MM.1S (cell line): Measurements from ENCODE around the gene RCBTB1.
A peak's percentile ranks its signal among the peaks of the same experiment; 100 is the strongest.

Experiments
- DNase-seq: peaks from one replicate; pipeline ENCODE4 v3.0.0-alpha.2; 2015
- H2AFZ ChIP-seq: fragments of 300-600 bp; sonication (generic); 2 replicates; pipeline ENCODE4 v1.6.0; 2016; ENCODE audit warnings: antibody characterized with exemption, low read length
- H3F3A ChIP-seq: fragments of 300-600 bp; sonication (generic); 2 replicates; pipeline ENCODE4 v1.6.1; 2016; ENCODE audit warnings: mild to moderate bottlenecking, antibody characterized with exemption, low read length, moderate library complexity, mixed read lengths; ENCODE audit not compliant: insufficient read depth
- H3K27ac ChIP-seq: fragments of 300-600 bp; sonication (generic); 2 replicates; pipeline ENCODE4 v1.5.1; 2016; ENCODE audit warnings: mild to moderate bottlenecking, low read length
- H3K27me3 ChIP-seq: fragments of 300-600 bp; sonication (generic); replicated peaks from 2 replicates; pipeline ENCODE4 v1.6.0; 2016; ENCODE audit warnings: low read length; ENCODE audit not compliant: insufficient read depth
- H3K36me3 ChIP-seq: fragments of 300-600 bp; sonication (generic); replicated peaks from 2 replicates; pipeline ENCODE4 v1.6.1; 2016; ENCODE audit warnings: mild to moderate bottlenecking, low read length, mixed read lengths; ENCODE audit not compliant: insufficient read depth
- H3K4me1 ChIP-seq: fragments of 300-600 bp; sonication (generic); 2 replicates; pipeline ENCODE4 v1.6.1; 2016; ENCODE audit warnings: low read length, mixed read lengths
- H3K4me2 ChIP-seq: fragments of 300-600 bp; sonication (generic); 2 replicates; pipeline ENCODE4 v1.6.0; 2016; ENCODE audit warnings: low read depth, low read length
- H3K4me3 ChIP-seq: fragments of 300-600 bp; sonication (generic); 2 replicates; pipeline ENCODE4 v1.5.1; 2016; ENCODE audit warnings: low read length, mixed read lengths
- H3K79me2 ChIP-seq: fragments of 300-600 bp; sonication (generic); 2 replicates; pipeline ENCODE4 v1.6.1; 2016; ENCODE audit warnings: mixed run types, low read length, mixed read lengths
- H3K9ac ChIP-seq: fragments of 300-600 bp; sonication (generic); 2 replicates; pipeline ENCODE4 v1.6.1; 2016; ENCODE audit warnings: low read length, mixed read lengths
- H3K9me2 ChIP-seq: fragments of 300-600 bp; sonication (generic); replicated peaks from 2 replicates; pipeline ENCODE4 v1.6.1; 2016; ENCODE audit warnings: mild to moderate bottlenecking, low read length, mixed read lengths; ENCODE audit not compliant: insufficient read depth
- H3K9me3 ChIP-seq: fragments of 300-600 bp; sonication (generic); replicated peaks from 2 replicates; pipeline ENCODE4 v1.6.1; 2016; ENCODE audit warnings: mild to moderate bottlenecking, low read length, mixed read lengths; ENCODE audit not compliant: insufficient read depth
- H4K20me1 ChIP-seq: fragments of 300-600 bp; sonication (generic); 2 replicates; pipeline ENCODE4 v1.6.1; 2016; ENCODE audit warnings: mild to moderate bottlenecking, low read length, moderate library complexity, mixed read lengths; ENCODE audit not compliant: insufficient read depth
- EZH2 ChIP-seq: fragments of 300-600 bp; sonication (generic); optimal IDR thresholded peaks from 2 replicates; pipeline ENCODE3; 2017; ENCODE audit warnings: low read depth, mild to moderate bottlenecking, antibody characterized with exemption, low read length, mixed read lengths
- EZH2phosphoT487 ChIP-seq: fragments of 300-600 bp; sonication (generic); IDR thresholded peaks from 2 replicates; pipeline ENCODE4 v1.6.1; 2018; ENCODE audit warnings: antibody characterized with exemption, low read length
- TF ChIP-seq, protein P1 (sequence below): fragments of 300-600 bp; sonication (generic); IDR thresholded peaks from 2 replicates; pipeline ENCODE4 v1.5.1; 2016; ENCODE audit warnings: antibody characterized with exemption, low read length, mixed read lengths

RCBTB1 gene

GRCh38 chr13:49503951-49504350, 81.4 kb downstream of the RCBTB1 start:
- H3K4me1 ChIP-seq = no peaks in the 10 kb centered on the region
- no peak overlapping the region for H3K27ac ChIP-seq
- H3K9me3 ChIP-seq = no peaks in the 10 kb centered on the region
- no peak overlapping the region for H3K4me2 ChIP-seq
- H3K79me2 ChIP-seq = no peaks in the 10 kb centered on the region
- no peaks in the 10 kb centered on the region for H3F3A ChIP-seq
- TF ChIP-seq, protein P1, sequence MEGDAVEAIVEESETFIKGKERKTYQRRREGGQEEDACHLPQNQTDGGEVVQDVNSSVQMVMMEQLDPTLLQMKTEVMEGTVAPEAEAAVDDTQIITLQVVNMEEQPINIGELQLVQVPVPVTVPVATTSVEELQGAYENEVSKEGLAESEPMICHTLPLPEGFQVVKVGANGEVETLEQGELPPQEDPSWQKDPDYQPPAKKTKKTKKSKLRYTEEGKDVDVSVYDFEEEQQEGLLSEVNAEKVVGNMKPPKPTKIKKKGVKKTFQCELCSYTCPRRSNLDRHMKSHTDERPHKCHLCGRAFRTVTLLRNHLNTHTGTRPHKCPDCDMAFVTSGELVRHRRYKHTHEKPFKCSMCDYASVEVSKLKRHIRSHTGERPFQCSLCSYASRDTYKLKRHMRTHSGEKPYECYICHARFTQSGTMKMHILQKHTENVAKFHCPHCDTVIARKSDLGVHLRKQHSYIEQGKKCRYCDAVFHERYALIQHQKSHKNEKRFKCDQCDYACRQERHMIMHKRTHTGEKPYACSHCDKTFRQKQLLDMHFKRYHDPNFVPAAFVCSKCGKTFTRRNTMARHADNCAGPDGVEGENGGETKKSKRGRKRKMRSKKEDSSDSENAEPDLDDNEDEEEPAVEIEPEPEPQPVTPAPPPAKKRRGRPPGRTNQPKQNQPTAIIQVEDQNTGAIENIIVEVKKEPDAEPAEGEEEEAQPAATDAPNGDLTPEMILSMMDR = no peak
- TF ChIP-seq EZH2phosphoT487 (no peak), EZH2 (no peak)
- H3K27me3 ChIP-seq = no peaks in the 10 kb centered on the region
- DNase-seq = no peak
- no peaks in the 10 kb centered on the region for H3K9me2 ChIP-seq
- H3K36me3 ChIP-seq = no peaks in the 10 kb centered on the region
- H2AFZ ChIP-seq = no peak overlapping the region
- no peaks in the 10 kb centered on the region for H4K20me1 ChIP-seq
- H3K9ac ChIP-seq = no peak overlapping the region
- H3K4me3 ChIP-seq = no peak overlapping the region

GRCh38 chr13:49502954-49503353, 82.4 kb downstream of the RCBTB1 start:
- Histone ChIP-seq H4K20me1 (no peaks in the 10 kb centered on the region), H3K4me1 (no peaks in the 10 kb centered on the region), H3K9ac (no peak overlapping the region), H3F3A (no peaks in the 10 kb centered on the region), H3K27ac (no peak overlapping the region), H3K79me2 (no peaks in the 10 kb centered on the region), H3K9me3 (no peaks in the 10 kb centered on the region), H3K4me3 (no peak overlapping the region), H2AFZ (no peak overlapping the region), H3K27me3 (no peaks in the 10 kb centered on the region), H3K36me3 (no peaks in the 10 kb centered on the region), H3K9me2 (no peaks in the 10 kb centered on the region), H3K4me2 (no peak overlapping the region)
- TF ChIP-seq, protein P1 = no peak
- TF ChIP-seq EZH2phosphoT487 (no peak), EZH2 (no peak)
- no peak for DNase-seq

DNA sequence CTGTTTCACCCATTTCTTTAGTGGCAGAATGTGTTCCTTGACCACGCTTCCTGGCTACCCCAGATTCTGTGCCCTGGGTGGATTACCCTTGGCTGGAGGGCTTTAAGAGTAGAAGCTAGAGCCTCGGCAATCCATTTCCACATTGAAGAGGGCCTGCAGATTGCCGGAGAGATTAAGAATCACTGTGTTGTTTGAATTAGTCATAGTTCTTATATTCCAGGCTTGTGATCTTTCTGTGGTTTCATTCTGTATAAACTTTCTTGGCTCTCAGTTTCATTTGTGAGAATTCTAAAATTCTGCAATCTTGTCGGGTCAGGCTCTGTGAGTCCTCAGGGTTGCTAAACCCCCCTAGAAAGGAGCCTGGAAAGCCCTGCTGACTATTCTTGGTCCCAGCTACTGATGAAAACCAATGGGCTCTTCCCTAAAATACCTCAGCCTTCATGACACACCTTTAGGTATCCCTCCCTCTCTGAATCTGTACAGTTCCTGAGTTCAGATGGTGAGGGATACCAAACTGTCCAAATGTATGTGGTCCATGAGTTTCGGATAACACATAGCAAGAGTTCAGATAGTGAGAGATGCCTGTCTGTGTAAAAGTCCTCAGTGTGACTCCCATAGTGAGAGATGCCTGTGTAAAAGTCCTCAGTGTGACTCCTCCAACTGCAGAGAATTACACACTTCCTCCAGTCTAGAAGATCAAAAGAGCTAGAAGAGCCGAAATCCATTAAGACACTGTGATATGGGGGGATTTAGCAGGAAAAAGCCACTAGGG, 85.3 kb downstream of the RCBTB1 start:
- Histone ChIP-seq H4K20me1 (no peaks in the 10 kb centered on the region), H3K9ac (no peak overlapping the region), H3K36me3 (no peaks in the 10 kb centered on the region), H3K27ac (no peak overlapping the region), H3K4me3 (no peak overlapping the region), H3F3A (peaks cover 3% of the 10 kb centered on the region; the same call in 1 of the 2 replicates), H3K79me2 (no peaks in the 10 kb centered on the region), H3K27me3 (no peaks in the 10 kb centered on the region), H3K4me1 (no peaks in the 10 kb centered on the region), H3K4me2 (no peak overlapping the region), H3K9me2 (no peaks in the 10 kb centered on the region), H3K9me3 (no peaks in the 10 kb centered on the region), H2AFZ (no peak overlapping the region)
- DNase-seq = peak; percentile 8
- TF ChIP-seq EZH2 (no peak), EZH2phosphoT487 (no peak)
- TF ChIP-seq, protein P1 = no peak
